Activated B cell treated with CpG ODN at 0.5 μM for 24 hours (primary cell): ENCODE data around the gene TRAPPC11. TPM values are rescaled to one million over a fixed set of nuclear protein-coding genes. Genes with fewer than 3 reads are reported as not detected.
"Not testable (repeated sequence)": the region's sequence is repeated elsewhere in the genome, so short reads cannot be mapped to it uniquely, and the experiment has no call there.

Experiments used
- ATAC-seq: fragments of 200-7000 bp; cut with Tn5 transposase; one replicate; pipeline ENCODE4 v1.10.0; 2021; ENCODE audit warnings: low read depth, mild to moderate bottlenecking, moderate library complexity
- CTCF ChIA-PET: fragments of 350-600 bp; sonication (Branson Sonifier 250); formaldehyde crosslinking; loops from one replicate; lab custom pipeline; 2021; ENCODE audit warnings: antibody characterized with exemption; lab: Charles Lee
- POLR2A ChIA-PET: fragments of 350-600 bp; sonication (Branson Sonifier 250); formaldehyde crosslinking; loops from one replicate; lab custom pipeline; 2021; ENCODE audit warnings: antibody characterized with exemption; lab: Charles Lee
- DNase-seq: peaks from one replicate; pipeline ENCODE4 v3.0.0; 2022
- H3K27ac Mint-ChIP-seq: one replicate; pipeline ENCODE4 v1.8.0; 2020; ENCODE audit warnings: mixed read lengths
- H3K27me3 Mint-ChIP-seq: one replicate; pipeline ENCODE4 v1.8.0; 2021; ENCODE audit warnings: mixed read lengths
- H3K36me3 Mint-ChIP-seq: one replicate; pipeline ENCODE4 v1.8.0; 2021; ENCODE audit warnings: low read depth, mixed read lengths
- H3K4me1 Mint-ChIP-seq: one replicate; pipeline ENCODE4 v1.8.0; 2021; ENCODE audit warnings: mixed read lengths
- H3K4me3 Mint-ChIP-seq: one replicate; pipeline ENCODE4 v1.8.0; 2020; ENCODE audit warnings: mild to moderate bottlenecking, mixed read lengths
- H3K9me3 Mint-ChIP-seq: one replicate; pipeline ENCODE4 v1.8.0; 2020; ENCODE audit warnings: mixed read lengths
- CTCF ChIP-seq: fragments of 200-600 bp; IDR thresholded peaks from one replicate; pipeline ENCODE4 v1.8.0; 2022; ENCODE audit warnings: antibody characterized with exemption, mild to moderate bottlenecking
- intact Hi-C: fragments of 100-400 bp; cut with micrococcal nuclease; formaldehyde crosslinking; loops from one replicate; pipeline ENCODE4 v1.15.1; 2024
- total RNA-seq: library from RNA; stranded (reverse); gene quantifications from 2 replicates; pipeline ENCODE4 v1.2.3, GENCODE V29; 2022

Gene TRAPPC11
- total RNA-seq, 1 donor from 2014 or later, result 45.2 TPM

GRCh38 chr4:183722731-183723560, 63.9 kb downstream of the TRAPPC11 start:
- Mint-ChIP-seq H3K4me1 (peaks cover 12% of the 10 kb centered on the region), H3K36me3 (no peaks in the 10 kb centered on the region), H3K27me3 (peaks cover 6% of the 10 kb centered on the region), H3K27ac (peak overlapping the region; percentile 30), H3K9me3 (peaks cover 3% of the 10 kb centered on the region), H3K4me3 (peak overlapping the region; percentile 77)
- DNase-seq, result peak; percentile 34
- TF ChIP-seq CTCF, result no peak
- ChIA-PET POLR2A (no interaction called here), CTCF (no interaction called here)
- intact Hi-C loops, result loop anchor here (2.0 kb wide), 1 partner anchor 218 kb away; the partner anchor contains the start of gene ING2
- peak; percentile 64 for ATAC-seq

DNA sequence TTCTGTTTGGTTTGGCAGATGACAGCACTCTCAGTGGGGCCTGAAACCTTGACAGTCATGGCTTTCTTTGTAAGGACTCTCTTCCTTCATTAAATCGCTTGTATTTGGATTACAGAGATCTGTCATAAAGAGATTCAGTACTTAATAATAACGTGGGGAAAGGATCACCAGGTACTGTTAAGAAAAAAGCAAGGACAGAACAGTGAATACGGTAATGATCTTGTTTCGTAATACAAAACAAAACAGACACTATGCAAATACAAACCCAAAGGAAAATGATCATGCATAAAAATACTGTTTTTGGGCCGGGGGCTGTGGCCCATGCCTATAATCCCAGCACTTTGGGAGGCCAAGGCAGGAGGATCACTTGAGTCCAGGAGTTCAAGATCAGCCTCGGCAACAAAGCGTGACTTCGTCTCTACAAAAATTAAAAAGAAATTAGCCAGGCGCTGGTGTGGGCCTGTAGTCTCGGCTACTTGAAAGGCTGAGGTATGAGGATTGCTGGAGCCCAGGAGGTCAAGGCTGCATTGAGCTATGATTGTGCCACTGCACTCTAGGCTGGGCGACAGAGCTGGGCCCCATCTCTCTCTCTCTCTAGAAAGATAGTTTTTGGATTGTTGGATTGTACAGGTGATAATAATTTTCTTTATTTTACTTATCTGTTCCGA, 64.6 kb downstream of the TRAPPC11 start:
- H3K9me3 Mint-ChIP-seq, result peaks cover 3% of the 10 kb centered on the region
- ChIA-PET POLR2A (no interaction called here), CTCF (no interaction called here)
- peak overlapping the region; percentile 30 for H3K27ac Mint-ChIP-seq
- intact Hi-C loops, result loop anchor here (2.0 kb wide), 1 partner anchor 219 kb away; the partner anchor contains the start of gene ING2
- no peak for ATAC-seq
- peaks cover 8% of the 10 kb centered on the region for H3K27me3 Mint-ChIP-seq
- H3K4me1 Mint-ChIP-seq, result peaks cover 12% of the 10 kb centered on the region
- no peaks in the 10 kb centered on the region for H3K36me3 Mint-ChIP-seq
- DNase-seq, result no peak
- TF ChIP-seq CTCF, result no peak
- peak overlapping the region; percentile 71 for H3K4me3 Mint-ChIP-seq

GRCh38 chr4:183725585-183725984, 66.5 kb downstream of the TRAPPC11 start:
- H3K27me3 Mint-ChIP-seq, POLR2A ChIA-PET, H3K4me3 Mint-ChIP-seq, H3K27ac Mint-ChIP-seq, ATAC-seq, CTCF ChIA-PET, H3K9me3 Mint-ChIP-seq, H3K36me3 Mint-ChIP-seq, intact Hi-C loops, DNase-seq: not testable (repeated sequence)
- H3K4me1 Mint-ChIP-seq, result peaks cover 12% of the 10 kb centered on the region

GRCh38 chr4:183727482-183727881, 68.4 kb downstream of the TRAPPC11 start:
- ChIA-PET CTCF (no interaction called here), POLR2A (no interaction called here)
- no peak for TF ChIP-seq CTCF
- Mint-ChIP-seq H3K4me1 (peaks cover 7% of the 10 kb centered on the region), H3K4me3 (no peak overlapping the region), H3K27me3 (peaks cover 7% of the 10 kb centered on the region), H3K27ac (no peak overlapping the region), H3K36me3 (no peaks in the 10 kb centered on the region), H3K9me3 (no peaks in the 10 kb centered on the region)
- intact Hi-C loops, result no loop called here
- DNase-seq (no peak), ATAC-seq (no peak)

GRCh38 chr4:183728223-183729068, 69.4 kb downstream of the TRAPPC11 start:
- TF ChIP-seq CTCF, result no peak
- Mint-ChIP-seq H3K4me1 (peaks cover 3% of the 10 kb centered on the region), H3K36me3 (no peaks in the 10 kb centered on the region), H3K27me3 (peaks cover 11% of the 10 kb centered on the region), H3K4me3 (no peak overlapping the region), H3K27ac (no peak overlapping the region), H3K9me3 (no peaks in the 10 kb centered on the region)
- DNase-seq (no peak), ATAC-seq (no peak)
- POLR2A ChIA-PET, result no interaction called here
- intact Hi-C loops, result no loop called here
- CTCF ChIA-PET, result no interaction called here
